SIG-M5 treated with dmso at 0.1 percent for 504 hours (cell line): ENCODE data around the gene NOTCH1.
"Not testable (repeated sequence)": the region's sequence is repeated elsewhere in the genome, so short reads cannot be mapped to it uniquely, and the experiment has no call there.

Experiments used
- DNase-seq: peaks from one replicate; lab custom pipeline; 2025; ENCODE audit not compliant: unreplicated experiment; lab: John Stamatoyannopoulos, UW

NOTCH1 gene

DNA sequence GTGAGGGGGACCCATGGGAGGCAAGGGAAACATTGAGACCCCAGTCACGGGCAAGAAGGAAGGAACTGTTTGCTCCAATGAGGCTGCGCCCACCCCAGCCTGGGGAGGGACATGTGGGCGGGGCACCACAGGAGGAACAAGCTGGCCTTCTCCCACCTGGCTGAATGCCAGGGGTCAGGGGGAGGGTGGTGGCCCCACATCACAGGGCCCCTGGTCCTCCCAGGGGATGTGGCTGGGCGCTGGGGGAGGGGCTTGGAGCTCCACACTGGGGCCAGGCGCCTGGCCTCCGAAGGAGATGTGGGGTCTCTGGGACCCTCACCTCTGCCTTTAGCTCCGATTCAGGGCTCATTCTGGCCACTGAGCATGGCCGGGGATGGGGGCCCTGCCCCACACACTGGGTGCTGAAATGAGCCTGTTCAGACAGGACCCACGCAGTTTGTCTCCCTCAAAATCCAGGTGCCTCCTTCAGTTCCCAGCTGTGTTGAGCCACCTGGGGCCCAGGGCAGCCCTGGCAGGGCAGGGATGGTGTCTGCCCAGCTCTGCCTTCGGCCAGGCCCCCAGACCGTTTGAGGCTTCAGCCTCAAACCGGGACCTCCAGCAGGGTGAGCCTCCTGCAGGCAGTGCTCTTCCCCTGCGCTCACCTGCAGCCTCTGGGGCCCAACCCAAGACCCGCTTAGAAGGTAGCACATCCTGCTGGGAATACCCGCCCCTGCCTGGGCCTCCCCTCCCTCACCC lies 33.2 kb upstream of the NOTCH1 start:
- DNase-seq: no peak

DNA sequence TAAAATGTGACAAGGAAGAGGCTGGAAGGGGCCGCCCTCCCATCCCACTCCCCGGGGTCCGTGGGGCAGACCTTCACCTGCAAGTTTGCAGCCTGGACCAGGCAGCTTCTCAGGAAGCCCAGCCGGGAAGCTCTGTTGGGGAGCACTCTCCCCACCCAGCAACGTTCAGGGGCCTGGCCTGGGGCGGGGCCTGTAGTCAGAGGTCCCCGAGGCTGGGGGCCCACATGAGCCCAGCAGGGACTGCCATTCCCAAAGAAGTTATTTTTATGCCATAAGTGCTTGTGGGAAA lies 32.7 kb upstream of the NOTCH1 start:
- no peak for DNase-seq

DNA sequence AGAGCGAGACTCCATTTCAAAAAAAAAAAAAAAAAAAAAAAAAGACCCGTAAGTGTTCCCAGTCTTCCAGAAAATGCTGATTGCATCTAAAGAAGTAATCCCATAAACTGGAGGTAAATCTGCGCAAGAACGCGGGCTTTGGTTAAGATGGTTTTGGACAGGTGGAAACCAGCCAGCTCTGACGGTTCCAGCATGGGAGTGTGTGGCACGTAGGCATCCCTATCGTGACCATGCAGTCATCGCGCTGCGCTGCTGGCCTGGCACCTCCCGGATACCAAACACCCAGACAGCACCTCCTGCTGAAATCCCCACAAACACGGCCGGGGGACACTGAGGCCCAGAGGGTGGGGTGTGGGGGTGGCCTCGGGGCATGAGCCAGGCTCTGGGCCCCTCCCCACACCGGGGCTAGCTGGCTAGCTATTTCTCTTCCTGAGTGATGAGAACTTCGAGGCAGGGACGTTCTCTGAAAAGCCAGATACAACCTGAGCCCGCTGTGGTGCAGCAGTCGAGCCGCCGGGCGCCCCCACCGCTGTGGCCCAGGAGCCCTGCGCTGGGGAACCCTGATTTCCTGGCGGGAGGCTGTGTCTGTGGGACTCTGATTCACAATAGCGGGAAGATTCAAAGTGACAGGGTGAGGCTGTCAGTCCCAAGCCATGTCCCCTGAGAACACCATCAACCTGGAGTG lies 32.2 kb upstream of the NOTCH1 start:
- no peak for DNase-seq

DNA sequence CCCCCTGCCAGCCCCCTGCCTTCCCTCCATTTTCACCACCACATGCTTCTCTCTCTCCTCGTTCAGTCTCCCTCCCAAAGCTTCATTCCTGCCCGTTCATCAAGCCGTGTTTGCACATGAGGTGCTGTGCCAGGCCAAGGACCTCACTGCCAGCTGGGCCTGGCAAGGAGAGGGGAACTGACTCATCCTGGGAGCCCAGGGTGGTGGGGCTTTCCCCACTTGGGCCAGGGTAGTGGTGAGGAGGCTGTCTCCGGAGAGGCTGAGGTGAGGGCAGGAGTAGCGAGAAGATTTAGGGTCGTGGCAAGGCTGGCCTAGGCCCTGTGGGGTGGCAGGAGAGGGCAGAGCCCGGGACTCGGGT lies 30.4 kb upstream of the NOTCH1 start:
- no peak for DNase-seq

DNA sequence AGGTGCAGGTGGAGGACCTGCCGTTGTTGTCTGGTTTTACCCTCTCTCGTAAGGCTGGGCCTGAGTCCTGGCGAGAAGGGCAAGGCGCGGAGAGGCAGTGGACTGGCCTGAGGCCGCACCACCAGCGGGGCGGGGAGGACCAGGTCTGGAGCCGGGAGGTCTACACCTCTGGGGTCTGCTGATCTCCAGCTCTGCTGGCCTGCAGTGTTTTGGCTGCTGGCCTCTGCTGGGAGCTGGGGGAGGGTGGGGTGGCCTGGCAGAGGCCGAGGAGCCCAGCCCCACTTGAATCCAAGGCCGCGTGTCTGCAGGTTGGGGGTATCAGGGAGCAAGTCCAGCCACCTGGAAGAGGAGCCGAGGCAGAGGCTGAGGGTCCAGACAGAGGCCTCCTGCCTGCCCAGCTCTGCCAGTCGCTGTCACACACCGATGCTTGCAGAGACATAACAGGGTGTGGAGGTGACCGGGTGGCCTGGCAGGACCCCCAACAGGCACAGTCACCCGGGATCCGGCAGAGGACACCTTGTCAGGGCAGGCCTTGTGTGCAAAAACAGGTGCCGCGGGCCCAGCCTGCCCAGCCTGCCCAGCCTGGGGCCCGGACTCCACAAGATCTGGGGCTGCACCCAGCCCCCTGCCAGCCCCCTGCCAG lies 29.9 kb upstream of the NOTCH1 start:
- no peak for DNase-seq

DNA sequence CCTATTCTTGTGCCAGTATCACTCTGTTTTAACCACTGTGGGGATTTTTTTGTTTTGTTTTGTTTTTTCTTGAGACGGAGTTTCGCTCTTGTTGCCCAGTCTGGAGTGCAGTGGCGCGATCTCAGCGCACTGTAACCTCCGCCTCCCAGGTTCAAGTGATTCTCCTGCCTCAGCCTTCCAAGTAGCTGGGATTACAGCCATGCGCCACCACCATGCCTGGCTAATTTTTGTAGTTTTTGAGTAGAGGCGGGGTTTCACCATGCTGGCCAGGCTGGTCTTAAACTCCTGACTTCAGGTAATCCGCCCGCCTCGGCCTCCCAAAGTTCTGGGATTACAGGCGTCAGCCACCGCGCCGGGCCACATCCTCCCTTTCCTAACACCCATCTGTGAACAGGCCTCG lies 28.8 kb upstream of the NOTCH1 start:
- not testable (repeated sequence) for DNase-seq

DNA sequence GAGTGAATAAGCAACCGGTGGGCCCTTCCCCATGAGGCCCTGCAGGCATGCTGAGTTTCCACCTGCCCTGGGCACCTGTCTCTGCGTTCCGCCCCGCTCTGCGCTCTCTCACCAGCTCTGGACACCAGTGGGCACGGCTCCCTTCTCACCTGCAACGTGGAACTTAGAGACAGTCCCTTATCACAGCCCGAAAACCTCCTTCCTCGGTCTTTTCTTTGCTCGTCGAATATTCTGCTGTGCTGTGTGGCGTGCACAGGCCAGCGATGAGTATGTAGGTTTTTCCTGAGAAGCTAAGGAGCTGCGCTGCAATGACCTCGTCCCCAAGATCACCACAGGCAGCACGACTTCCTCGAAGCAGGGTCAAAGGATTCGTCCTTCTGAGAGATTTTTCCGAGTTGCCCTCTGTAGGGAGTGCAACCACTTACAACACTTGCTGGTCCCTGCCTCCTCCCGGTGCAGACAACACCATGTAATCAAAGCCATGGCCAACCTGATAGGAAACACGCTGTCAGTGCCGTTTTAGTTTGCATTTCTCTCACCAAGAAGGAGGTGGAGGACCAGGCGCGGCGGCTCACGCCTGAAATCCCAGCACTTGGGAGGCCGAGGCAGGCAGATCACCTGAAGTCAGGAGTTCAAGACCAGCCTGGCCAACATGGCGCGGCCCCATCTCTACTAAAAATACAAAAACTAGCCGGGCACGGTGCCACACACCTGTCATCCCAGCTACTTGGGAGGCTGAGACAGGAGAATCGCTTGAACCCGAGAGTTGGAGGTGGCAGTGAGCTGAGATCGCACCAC lies 27.2 kb upstream of the NOTCH1 start:
- DNase-seq: no peak

DNA sequence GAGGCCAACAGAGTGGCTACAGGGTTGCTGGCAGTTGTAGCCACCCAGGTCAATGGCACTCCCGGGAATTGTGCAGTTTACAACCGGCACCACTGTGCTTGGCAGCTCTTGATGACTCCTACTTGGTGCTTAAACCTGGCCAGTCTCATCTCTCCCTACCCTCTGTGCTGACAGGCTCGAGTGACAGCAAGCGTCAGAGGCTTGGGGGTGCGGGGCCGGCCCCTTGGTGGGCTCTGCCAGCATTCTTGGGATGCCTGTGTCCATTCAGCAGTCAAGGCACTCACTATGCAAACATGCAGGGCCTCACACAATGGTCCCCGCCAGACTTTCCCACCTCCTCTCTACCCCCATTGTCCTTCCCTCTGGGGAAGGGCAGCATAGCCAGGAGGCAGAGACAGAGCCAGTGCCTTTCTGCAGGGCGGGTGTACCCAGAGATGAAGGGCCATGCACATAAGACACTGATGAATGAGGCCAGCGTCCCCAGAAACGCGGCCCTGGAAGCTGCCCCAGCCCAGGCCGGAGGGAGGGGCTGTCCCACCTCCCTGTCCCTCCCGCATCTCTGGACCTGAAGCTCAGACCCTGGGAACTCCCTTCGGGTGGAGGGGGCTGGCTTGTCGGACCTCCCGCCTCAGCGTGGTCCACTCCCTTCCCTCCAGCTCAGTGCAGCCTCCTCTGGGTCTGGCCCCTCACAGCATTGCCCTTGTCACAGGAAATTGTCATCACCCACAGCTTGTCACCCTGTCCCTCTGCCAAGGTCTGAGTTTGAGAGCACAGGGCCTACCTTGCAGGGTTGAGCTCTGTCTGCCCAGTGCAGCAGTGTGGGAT lies 26.4 kb upstream of the NOTCH1 start:
- DNase-seq: no peak

DNA sequence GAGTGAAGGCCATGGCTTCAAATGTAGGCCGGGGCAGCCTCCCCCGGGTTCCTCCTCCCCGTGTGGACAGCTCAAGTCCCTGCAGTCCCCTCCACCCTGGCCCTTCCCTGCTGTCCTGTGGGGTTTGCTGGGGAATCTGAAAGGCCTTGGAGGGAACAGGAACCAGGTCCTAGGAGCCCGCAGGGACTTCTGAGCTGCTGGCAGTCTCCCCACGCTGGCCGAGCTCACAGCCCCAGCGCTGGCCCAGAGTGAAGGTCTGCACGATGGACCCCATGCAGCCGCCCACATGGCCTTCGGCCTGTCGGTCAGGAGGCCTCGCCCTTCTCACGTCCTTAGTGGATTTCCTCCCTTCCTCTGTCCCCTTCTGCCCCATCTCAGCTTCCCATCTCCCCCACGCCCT lies 25.7 kb upstream of the NOTCH1 start:
- no peak for DNase-seq

DNA sequence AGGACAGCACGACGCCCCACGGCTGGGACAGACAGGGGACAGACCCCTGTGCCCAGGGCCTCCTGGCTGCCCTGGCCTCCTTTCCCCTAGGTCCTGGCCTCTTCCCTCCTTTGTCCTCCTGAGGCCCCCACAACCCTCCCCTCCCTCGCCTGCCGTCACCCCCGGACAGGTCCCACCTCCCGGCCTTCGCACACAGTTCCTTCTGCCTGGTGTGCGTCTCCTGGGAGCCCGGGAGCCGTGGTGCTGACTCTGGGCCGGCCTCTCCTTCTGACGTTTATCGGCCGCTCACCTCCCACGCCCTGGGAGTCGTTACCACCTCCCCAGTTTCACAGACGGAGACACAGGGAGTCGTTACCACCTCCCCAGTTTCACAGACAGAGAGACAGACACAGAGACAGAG lies 25.1 kb upstream of the NOTCH1 start:
- no peak for DNase-seq

DNA sequence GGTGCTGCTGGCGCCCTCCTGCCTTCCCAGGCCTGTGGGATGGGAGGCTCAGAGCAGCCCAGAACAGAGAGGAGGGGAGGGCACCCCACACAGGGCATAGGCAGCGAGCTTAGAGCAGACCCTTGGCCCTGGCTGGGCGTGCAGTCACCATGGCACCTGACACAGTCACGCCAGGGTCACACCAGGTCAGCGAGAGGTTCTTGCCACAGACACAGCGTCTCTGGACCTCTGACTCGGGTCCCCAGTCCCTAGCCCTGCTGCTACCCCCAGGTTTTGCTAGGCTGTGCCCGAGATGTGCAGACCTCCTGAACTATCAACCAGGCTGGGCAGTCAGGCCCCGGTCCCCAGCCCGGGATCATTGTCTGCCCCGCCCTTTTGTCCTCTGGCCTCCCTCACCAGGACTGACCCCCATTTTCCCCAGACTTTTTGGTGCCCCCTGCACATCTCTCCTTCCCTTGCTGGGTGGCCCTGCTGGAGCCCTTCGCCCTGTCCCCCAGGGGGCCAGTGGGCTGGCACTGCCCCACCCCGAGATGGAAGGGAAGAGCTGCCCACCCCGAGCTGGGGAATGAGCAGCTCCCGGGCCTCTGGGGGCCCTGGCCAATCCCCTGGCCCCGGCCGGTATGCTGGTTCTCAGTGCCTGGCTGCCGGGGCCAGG lies 24.5 kb upstream of the NOTCH1 start:
- DNase-seq: no peak

DNA sequence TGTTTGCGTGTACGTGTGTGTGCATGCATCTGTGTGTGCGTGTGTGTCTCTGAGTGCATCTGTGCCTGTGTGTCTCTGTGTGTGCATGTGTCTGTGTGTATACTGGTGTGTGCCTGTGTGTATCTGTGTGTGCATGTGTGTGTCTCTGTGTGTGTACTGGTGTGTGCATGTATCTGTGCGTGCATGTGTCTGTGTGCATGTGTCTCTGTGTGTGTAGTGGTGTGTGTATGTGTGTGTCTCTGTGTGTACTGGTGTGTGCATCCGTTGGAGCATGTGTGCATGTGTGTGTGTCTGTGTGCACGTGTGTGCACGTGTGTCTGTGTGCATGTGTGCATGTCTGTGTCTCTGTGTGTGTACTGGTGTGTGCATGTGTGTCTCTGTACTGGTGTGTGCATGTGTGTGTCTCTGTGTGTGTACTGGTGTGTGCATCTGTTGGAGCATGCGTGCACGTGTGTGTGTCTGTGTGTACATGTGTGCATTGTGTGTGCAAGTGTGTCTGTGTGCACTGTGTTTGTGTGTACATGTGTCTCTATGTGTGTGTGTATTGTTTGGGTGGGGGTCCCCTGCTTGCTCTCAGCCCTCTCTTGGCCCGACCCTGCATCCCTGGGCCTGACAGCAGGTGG lies 23.8 kb upstream of the NOTCH1 start:
- no peak for DNase-seq

DNA sequence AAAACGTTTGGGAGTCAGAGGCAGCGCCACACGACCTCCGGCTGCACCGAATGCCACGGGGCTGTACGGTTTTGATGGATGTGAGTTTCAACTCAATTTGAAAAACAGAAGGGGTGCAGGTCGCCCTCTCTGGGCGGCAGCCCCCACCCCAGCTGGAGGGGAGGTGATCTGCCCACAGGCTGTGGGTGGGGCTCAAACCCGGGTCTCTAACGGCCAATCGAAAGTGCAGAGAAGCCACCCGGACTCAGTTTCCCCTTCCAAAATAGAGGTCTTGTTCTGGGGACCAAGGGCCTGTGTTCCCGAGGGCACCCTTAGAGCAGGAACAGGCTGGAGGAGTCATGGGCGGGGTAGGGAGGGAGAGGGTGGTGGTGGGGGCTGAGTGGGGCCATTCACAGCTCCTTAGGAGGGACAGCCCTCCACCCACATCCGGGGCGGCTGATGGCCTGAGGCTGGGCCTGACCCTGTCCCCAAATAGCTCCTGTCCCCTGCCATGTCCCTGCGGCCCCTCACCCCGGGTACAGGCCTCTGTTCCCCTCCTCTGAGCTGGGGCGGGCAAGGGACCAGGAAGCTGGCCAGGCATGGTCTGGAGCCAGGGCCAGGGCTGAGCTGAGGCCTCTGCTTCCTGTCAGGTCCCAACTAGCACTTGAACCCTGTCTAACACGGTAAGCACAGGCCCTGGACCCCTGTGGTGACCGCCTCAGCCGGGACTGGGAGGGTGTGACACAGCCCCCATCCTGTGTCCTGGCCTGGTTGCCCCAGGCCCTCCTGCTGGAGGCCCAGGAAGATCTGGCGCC lies 22.6 kb upstream of the NOTCH1 start:
- no peak for DNase-seq

DNA sequence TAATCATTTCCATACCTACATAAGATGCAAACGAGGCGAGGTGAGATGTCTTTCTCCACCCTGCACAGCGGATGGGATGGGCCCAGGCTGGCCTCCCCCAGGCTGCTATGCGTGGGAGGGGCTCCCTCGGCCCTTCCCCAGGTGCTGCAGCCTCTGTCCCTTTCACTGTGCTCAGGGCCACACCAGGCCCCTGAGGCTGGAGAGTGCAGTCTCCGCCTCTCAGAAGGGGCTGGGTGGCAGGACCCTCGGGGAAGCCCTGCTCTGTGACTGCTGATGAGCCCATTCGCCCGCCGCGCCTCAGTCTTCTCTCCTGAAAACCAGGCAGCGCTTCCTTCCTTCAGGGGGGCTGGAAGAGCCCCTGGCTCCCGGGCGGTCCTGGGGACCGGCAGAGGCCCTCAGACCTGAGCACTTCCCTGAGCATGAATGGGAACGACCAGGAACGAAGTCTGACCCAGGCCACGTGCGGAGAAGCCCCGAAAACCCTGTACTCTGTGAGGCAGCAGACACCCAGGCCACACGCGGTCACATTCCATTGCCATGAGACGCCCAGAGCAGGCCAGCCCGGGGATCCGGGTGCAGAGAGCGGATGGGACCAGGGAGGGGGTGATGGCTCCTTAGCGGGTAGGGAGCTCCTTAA lies 21.9 kb upstream of the NOTCH1 start:
- no peak for DNase-seq

DNA sequence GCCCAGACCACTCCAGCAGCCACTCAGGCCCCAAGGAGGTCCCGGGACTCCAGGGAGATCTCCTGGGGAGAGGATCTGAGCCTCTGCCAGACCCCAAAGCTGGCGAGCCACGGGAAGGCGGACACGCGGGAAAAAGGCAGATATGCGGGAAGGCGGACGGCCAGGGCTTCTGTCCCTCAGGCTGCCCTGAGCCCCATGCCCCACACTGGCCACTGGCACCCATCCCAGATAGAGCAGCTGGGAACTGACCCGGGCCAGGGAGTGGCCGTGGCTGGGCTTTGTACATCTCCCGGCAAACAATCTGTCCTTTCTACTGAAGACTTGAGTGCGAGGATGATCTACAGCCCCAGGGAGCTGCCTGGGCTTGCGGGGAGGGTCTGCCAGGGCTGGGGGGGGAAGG lies 21.1 kb upstream of the NOTCH1 start:
- no peak for DNase-seq

DNA sequence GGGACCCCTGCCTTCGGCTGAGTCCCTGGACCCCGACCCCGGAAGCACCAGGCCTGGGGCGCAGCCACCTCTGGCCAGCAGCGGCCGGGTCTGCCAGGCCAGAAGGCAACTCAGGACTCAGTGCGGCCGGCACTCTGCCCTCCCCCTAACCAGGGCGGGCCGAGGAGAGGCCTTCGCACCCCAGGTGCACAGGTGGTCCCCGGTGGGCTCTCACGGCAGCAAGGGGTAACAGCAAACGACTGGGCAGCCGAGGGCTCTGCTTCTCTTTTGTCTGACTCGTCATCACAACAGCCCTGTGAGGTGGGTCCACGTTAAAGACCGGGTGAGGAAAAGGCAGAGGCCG lies 20.7 kb upstream of the NOTCH1 start:
- no peak for DNase-seq

DNA sequence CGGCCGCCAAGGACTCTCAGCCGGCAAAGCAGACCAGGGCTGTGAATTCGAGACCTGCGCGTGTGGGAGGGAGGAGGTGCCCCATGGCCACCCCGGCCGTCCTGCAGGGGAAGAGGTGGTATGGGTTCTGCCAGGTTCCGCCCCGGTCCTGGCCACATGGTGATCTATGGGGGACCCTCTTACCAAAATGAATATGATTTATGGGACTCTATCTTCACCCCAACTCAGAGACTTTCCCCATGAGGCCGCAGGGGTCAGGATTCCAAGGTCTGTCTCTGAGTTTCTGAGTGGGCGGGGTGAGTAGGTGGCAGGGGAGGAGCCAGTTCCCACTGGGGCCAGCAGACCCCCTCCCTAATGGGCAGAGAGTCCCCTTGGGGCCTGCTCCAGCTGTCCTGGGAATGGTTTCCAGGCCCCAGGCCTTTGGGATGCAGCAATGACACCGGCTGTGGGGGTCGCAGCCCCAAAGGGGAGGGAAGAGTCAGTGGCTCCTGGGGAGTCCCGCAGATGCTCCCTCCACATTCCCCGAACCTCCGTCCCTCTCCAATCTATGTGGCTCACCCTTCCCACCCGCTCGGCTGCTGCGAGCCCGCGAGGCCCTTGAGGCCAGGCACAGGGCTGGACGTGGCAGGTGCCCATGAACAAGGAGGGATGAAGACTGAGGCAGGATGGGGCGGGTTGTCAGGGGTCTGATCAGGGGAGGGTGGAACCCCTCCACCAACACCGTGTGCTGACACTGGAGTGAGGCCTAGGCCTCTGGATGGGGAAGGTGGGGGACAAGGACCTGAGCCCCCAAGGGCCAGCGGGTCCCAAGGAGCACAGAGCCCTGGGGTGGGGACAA lies 20.1 kb upstream of the NOTCH1 start:
- no peak for DNase-seq

DNA sequence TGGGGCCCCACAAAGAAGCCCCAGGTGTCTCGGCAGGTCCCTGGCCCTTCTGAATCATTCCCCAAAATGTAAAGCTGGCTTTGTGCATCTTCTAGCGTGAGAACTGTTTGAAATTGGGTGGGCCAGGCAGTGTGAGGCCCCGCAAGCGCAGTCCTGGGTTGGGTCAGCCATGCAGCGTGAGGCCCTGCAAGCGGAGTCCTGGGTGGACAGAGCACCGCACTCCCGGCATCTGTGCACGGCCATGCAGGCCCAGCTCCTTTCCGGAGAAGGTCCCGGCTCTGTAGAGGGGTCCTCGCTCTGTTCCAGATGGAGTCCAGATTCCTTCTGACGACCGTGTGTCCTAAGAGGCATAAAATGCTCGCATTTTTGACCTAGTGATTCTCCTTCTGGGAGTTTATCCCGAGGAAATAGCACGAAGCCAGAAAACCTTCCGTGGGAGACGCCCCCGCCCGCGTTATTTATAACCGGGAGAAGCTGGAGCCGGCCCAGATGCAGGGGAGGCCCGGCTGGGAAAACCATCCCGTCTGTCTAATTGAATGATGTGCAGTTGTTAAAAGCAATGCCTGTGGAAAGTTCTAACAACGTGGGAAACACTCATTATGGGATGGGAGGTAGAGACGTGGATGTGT lies 19.4 kb upstream of the NOTCH1 start:
- no peak for DNase-seq
